SKM-1 treated with dmso at 0.1 percent for 144 hours (cell line): Measurements from ENCODE around the gene PROSER3.
"Not testable (repeated sequence)": the region's sequence is repeated elsewhere in the genome, so short reads cannot be mapped to it uniquely, and the experiment has no call there.

ENCODE experiments used
- DNase-seq: peaks from one replicate; lab custom pipeline; 2025; ENCODE audit not compliant: unreplicated experiment; lab: John Stamatoyannopoulos, UW

Gene PROSER3

GRCh38 chr19:35753634-35754369, 4.2 kb upstream of the PROSER3 start:
- no peak for DNase-seq

- DNase-seq, result no peak
These were observed 3.4 kb upstream of the PROSER3 start for GRCh38 chr19:35754370-35755130.

GRCh38 chr19:35755131-35755549, 2.8 kb upstream of the PROSER3 start:
- DNase-seq, result no peak

GRCh38 chr19:35755550-35756376, 2.2 kb upstream of the PROSER3 start:
- no peak for DNase-seq

- DNase-seq, result no peak
These were observed 1.4 kb upstream of the PROSER3 start, which contains the start of gene HSPB6 for GRCh38 chr19:35756377-35757230. Gene HSPB6, minus strand, starts transcription at chr19:35757029. Its CDS starts 21 bp downstream, at chr19:35757008.

- DNase-seq, result no peak
These were observed 686 bp upstream of the PROSER3 start for GRCh38 chr19:35757231-35757748.

- DNase-seq, result no peak
These were observed 1.7 kb downstream of the PROSER3 start for GRCh38 chr19:35759697-35760096.

GRCh38 chr19:35760711-35761349, 2.9 kb downstream of the PROSER3 start:
- no peak for DNase-seq

- no peak for DNase-seq
These were observed 6.7 kb downstream of the PROSER3 start for GRCh38 chr19:35764432-35765315.

GRCh38 chr19:35766571-35767104, 8.7 kb downstream of the PROSER3 start:
- DNase-seq, result no peak

- DNase-seq, result no peak
These were observed 9.5 kb downstream of the PROSER3 start for GRCh38 chr19:35767288-35768081.

GRCh38 chr19:35768082-35768421, 10.1 kb downstream of the PROSER3 start:
- no peak for DNase-seq

- not testable (repeated sequence) for DNase-seq
These were observed 14.4 kb downstream of the PROSER3 start for GRCh38 chr19:35772362-35772761.

- DNase-seq, result no peak
These were observed 15.2 kb downstream of the PROSER3 start for GRCh38 chr19:35773020-35773806.

- no peak for DNase-seq
These were observed 16.5 kb downstream of the PROSER3 start for GRCh38 chr19:35774274-35775045.

GRCh38 chr19:35775046-35775297, 17.0 kb downstream of the PROSER3 start:
- no peak for DNase-seq
